ENCODE measurements around the gene PAK5. TPM values are rescaled to one million over a fixed set of nuclear protein-coding genes. Genes with fewer than 3 reads are reported as not detected.

The PAK5 gene
- total RNA-seq, 2 experiments from 2014 or later = not detected

GRCh38 chr20:9532069-9532838, 306.6 kb downstream of the PAK5 start:
- POLR2A ChIA-PET = no interaction called here
- Mint-ChIP-seq H3K27ac (no peak overlapping the region), H3K4me1 (no peaks in the 10 kb centered on the region), H3K4me3 (no peak overlapping the region), H3K27me3 (no peaks in the 10 kb centered on the region), H3K9me3 (no peaks in the 10 kb centered on the region), H3K36me3 (ENCODE audit: low read depth) (no peaks in the 10 kb centered on the region)
- no peak for DNase-seq
- CTCF ChIA-PET = no interaction called here

GRCh38 chr20:9531581-9531980, 307.3 kb downstream of the PAK5 start:
- Mint-ChIP-seq H3K27me3 (no peaks in the 10 kb centered on the region), H3K4me1 (no peaks in the 10 kb centered on the region), H3K27ac (no peak overlapping the region), H3K9me3 (no peaks in the 10 kb centered on the region), H3K36me3 (ENCODE audit: low read depth) (no peaks in the 10 kb centered on the region), H3K4me3 (no peak overlapping the region)
- DNase-seq = no peak
- ChIA-PET POLR2A (no interaction called here), CTCF (no interaction called here)

- peaks cover 2% of the 10 kb centered on the region for H3K27me3 Mint-ChIP-seq
Measured at GRCh38 chr20:9523636-9524035, 315.2 kb downstream of the PAK5 start.

GRCh38 chr20:9520086-9520485, 318.8 kb downstream of the PAK5 start:
- Mint-ChIP-seq H3K9me3 (no peaks in the 10 kb centered on the region), H3K4me3 (no peak overlapping the region), H3K27me3 (peaks cover 26% of the 10 kb centered on the region), H3K36me3 (ENCODE audit: low read depth) (no peaks in the 10 kb centered on the region), H3K27ac (no peak overlapping the region), H3K4me1 (no peaks in the 10 kb centered on the region)
- ChIA-PET POLR2A (no interaction called here), CTCF (no interaction called here)
- no peak for DNase-seq

More at GRCh38 chr20:9523636-9524035, 315.2 kb downstream of the PAK5 start:
- POLR2A ChIA-PET = no interaction called here
- Mint-ChIP-seq H3K9me3 (no peaks in the 10 kb centered on the region), H3K27ac (no peak overlapping the region), H3K4me3 (no peak overlapping the region), H3K4me1 (no peaks in the 10 kb centered on the region), H3K36me3 (ENCODE audit: low read depth) (no peaks in the 10 kb centered on the region)
- CTCF ChIA-PET = no interaction called here
- DNase-seq = no peak

GRCh38 chr20:9518576-9519175, 320.2 kb downstream of the PAK5 start:
- H3K4me1 Mint-ChIP-seq = no peaks in the 10 kb centered on the region
- DNase-seq = no peak
- H3K27ac Mint-ChIP-seq = no peak overlapping the region
- no peaks in the 10 kb centered on the region for H3K9me3 Mint-ChIP-seq
- ChIA-PET POLR2A (no interaction called here), CTCF (no interaction called here)
- H3K4me3 Mint-ChIP-seq = no peak overlapping the region
- H3K36me3 Mint-ChIP-seq (ENCODE audit: low read depth) = no peaks in the 10 kb centered on the region
- peaks cover 40% of the 10 kb centered on the region for H3K27me3 Mint-ChIP-seq

- Mint-ChIP-seq H3K27me3 (peaks cover 43% of the 10 kb centered on the region), H3K27ac (no peak overlapping the region), H3K4me3 (no peak overlapping the region), H3K9me3 (no peaks in the 10 kb centered on the region), H3K4me1 (no peaks in the 10 kb centered on the region), H3K36me3 (ENCODE audit: low read depth) (no peaks in the 10 kb centered on the region)
- ChIA-PET POLR2A (no interaction called here), CTCF (no interaction called here)
- no peak for DNase-seq
Measured at GRCh38 chr20:9517297-9518162, 321.3 kb downstream of the PAK5 start.

- Mint-ChIP-seq H3K4me3 (no peak overlapping the region), H3K9me3 (no peaks in the 10 kb centered on the region), H3K27me3 (peaks cover 48% of the 10 kb centered on the region), H3K36me3 (ENCODE audit: low read depth) (no peaks in the 10 kb centered on the region), H3K4me1 (no peaks in the 10 kb centered on the region), H3K27ac (no peak overlapping the region)
- CTCF ChIA-PET = no interaction called here
- DNase-seq = no peak
- POLR2A ChIA-PET = no interaction called here
Measured at GRCh38 chr20:9516234-9516871, 322.5 kb downstream of the PAK5 start.

GRCh38 chr20:9515741-9516233, 323.1 kb downstream of the PAK5 start:
- H3K9me3 Mint-ChIP-seq = no peaks in the 10 kb centered on the region
- H3K4me3 Mint-ChIP-seq = no peak overlapping the region
- no peaks in the 10 kb centered on the region for H3K4me1 Mint-ChIP-seq
- no peak for DNase-seq
- ChIA-PET CTCF (no interaction called here), POLR2A (no interaction called here)
- H3K36me3 Mint-ChIP-seq (ENCODE audit: low read depth) = no peaks in the 10 kb centered on the region
- H3K27me3 Mint-ChIP-seq = peaks cover 50% of the 10 kb centered on the region
- no peak overlapping the region for H3K27ac Mint-ChIP-seq

GRCh38 chr20:9515214-9515585, 323.7 kb downstream of the PAK5 start:
- no peak overlapping the region for H3K27ac Mint-ChIP-seq
- H3K27me3 Mint-ChIP-seq = peaks cover 54% of the 10 kb centered on the region
- no peak for DNase-seq
- H3K4me3 Mint-ChIP-seq = no peak overlapping the region
- no peaks in the 10 kb centered on the region for H3K4me1 Mint-ChIP-seq
- H3K36me3 Mint-ChIP-seq (ENCODE audit: low read depth) = no peaks in the 10 kb centered on the region
- ChIA-PET POLR2A (no interaction called here), CTCF (no interaction called here)
- no peaks in the 10 kb centered on the region for H3K9me3 Mint-ChIP-seq

GRCh38 chr20:9514461-9515213, 324.2 kb downstream of the PAK5 start, which contains the start of gene LAMP5:
Gene LAMP5, plus strand, starts transcription at chr20:9514590. Its CDS starts 263 bp downstream, at chr20:9514853.
- no peak for DNase-seq
- H3K27me3 Mint-ChIP-seq = peaks cover 56% of the 10 kb centered on the region

GRCh38 chr20:9514072-9514460, 324.8 kb downstream of the PAK5 start:
- Mint-ChIP-seq H3K27me3 (peaks cover 60% of the 10 kb centered on the region), H3K4me1 (no peaks in the 10 kb centered on the region), H3K9me3 (no peaks in the 10 kb centered on the region), H3K27ac (no peak overlapping the region), H3K4me3 (no peak overlapping the region), H3K36me3 (ENCODE audit: low read depth) (no peaks in the 10 kb centered on the region)
- ChIA-PET POLR2A (no interaction called here), CTCF (no interaction called here)
- DNase-seq = no peak

More at GRCh38 chr20:9514461-9515213, 324.2 kb downstream of the PAK5 start, which contains the start of gene LAMP5:
- Mint-ChIP-seq H3K36me3 (ENCODE audit: low read depth) (no peaks in the 10 kb centered on the region), H3K9me3 (no peaks in the 10 kb centered on the region), H3K27ac (no peak within 1 kb of the TSS), H3K4me1 (no peaks in the 10 kb centered on the region), H3K4me3 (no peak within 1 kb of the TSS)
- CTCF ChIA-PET = no interaction called here
- POLR2A ChIA-PET = no interaction called here

GRCh38 chr20:9510911-9511310, 328.0 kb downstream of the PAK5 start:
- H3K4me1 Mint-ChIP-seq = no peaks in the 10 kb centered on the region
- ChIA-PET POLR2A (no interaction called here), CTCF (no interaction called here)
- H3K36me3 Mint-ChIP-seq (ENCODE audit: low read depth) = no peaks in the 10 kb centered on the region
- H3K27me3 Mint-ChIP-seq = peaks cover 54% of the 10 kb centered on the region
- H3K4me3 Mint-ChIP-seq = no peak overlapping the region
- no peaks in the 10 kb centered on the region for H3K9me3 Mint-ChIP-seq
- no peak overlapping the region for H3K27ac Mint-ChIP-seq
- DNase-seq = no peak
